Panc1 (cell line): Measurements from ENCODE around the gene LDLRAD4. TPM values are rescaled to one million over a fixed set of nuclear protein-coding genes. Genes with fewer than 3 reads are reported as not detected.

Source experiments
- ATAC-seq: fragments of 200-7000 bp; cut with Tn5 transposase; 2 replicates; pipeline ENCODE4 v1.9.1; 2020; ENCODE audit warnings: mild to moderate bottlenecking, moderate library complexity
- BruUV-seq: library from RNA; stranded (reverse); fragments of 400-500 nt; replicated peaks from 2 replicates; lab custom pipeline; 2021; lab: Mats Ljungman, UMichigan
- CTCF ChIA-PET: fragments of 300-600 bp; sonication (Branson Sonifier 250); formaldehyde crosslinking; loops from one replicate; lab custom pipeline; 2022; ENCODE audit warnings: antibody characterized with exemption; lab: Charles Lee
- POLR2A ChIA-PET: fragments of 300-600 bp; sonication (Branson Sonifier 250); formaldehyde crosslinking; loops from one replicate; lab custom pipeline; 2022; ENCODE audit warnings: antibody characterized with exemption; lab: Charles Lee
- DNase-seq: peaks from one replicate; pipeline ENCODE4 v3.0.0-alpha.2; 2010; ENCODE audit warnings: low read depth, low spot score
- H3K27ac ChIP-seq: 2 replicates; pipeline ENCODE4 v1.5.1; 2011; ENCODE audit warnings: mild to moderate bottlenecking, low read length, inconsistent platforms
- H3K27me3 ChIP-seq: fragments of 200-500 bp; sonication (Bioruptor generic); 2 replicates; pipeline ENCODE4 v1.6.0; 2014; ENCODE audit warnings: low read length, inconsistent platforms; ENCODE audit not compliant: control insufficient read depth, insufficient read depth
- H3K36me3 ChIP-seq: fragments of 200-500 bp; sonication (Bioruptor generic); 2 replicates; pipeline ENCODE4 v1.5.1; 2014; ENCODE audit warnings: inconsistent platforms, mild to moderate bottlenecking, low read length, moderate library complexity; ENCODE audit not compliant: control insufficient read depth, insufficient read depth
- H3K4me1 ChIP-seq: 2 replicates; pipeline ENCODE4 v1.5.1; 2011; ENCODE audit warnings: inconsistent platforms, mild to moderate bottlenecking, low read length, moderate library complexity; ENCODE audit not compliant: control insufficient read depth, insufficient read depth
- H3K4me3 ChIP-seq, 2 experiments: 2 replicates each; pipeline ENCODE4 v1.5.1; 2011 to 2012; ENCODE audit warnings: low read depth in 2 of 2, low read length in 2 of 2, mild to moderate bottlenecking in 2 of 2, inconsistent platforms in 1 of 2, moderate library complexity in 1 of 2
- H3K9me3 ChIP-seq: fragments of 200-500 bp; sonication (Bioruptor generic); 2 replicates; pipeline ENCODE4 v1.5.1; 2014; ENCODE audit warnings: low read depth, mild to moderate bottlenecking, inconsistent platforms, low read length, moderate library complexity; ENCODE audit not compliant: control insufficient read depth, insufficient read depth
- CTCF ChIP-seq: fragments of 450-650 bp; IDR thresholded peaks from 2 replicates; pipeline ENCODE4 v1.5.1; 2017; ENCODE audit warnings: mild to moderate bottlenecking
- POLR2AphosphoS5 ChIP-seq: IDR thresholded peaks from 2 replicates; pipeline ENCODE4 v1.6.1; 2012; ENCODE audit warnings: mild to moderate bottlenecking, low read depth, low read length, moderate library complexity
- REST ChIP-seq, 2 experiments: IDR thresholded peaks; 2 replicates each; pipeline ENCODE4 v1.6.1; 2011 to 2012; ENCODE audit warnings: low read depth in 2 of 2, control low read depth in 1 of 2, low read length in 1 of 2, mild to moderate bottlenecking in 1 of 2, moderate library complexity in 1 of 2; ENCODE audit not compliant: insufficient read depth in 1 of 2
- SIN3A ChIP-seq: IDR thresholded peaks from 2 replicates; pipeline ENCODE4 v1.6.1; 2012; ENCODE audit warnings: low read depth, mild to moderate bottlenecking, low read length, moderate library complexity, borderline replicate concordance; ENCODE audit not compliant: insufficient read depth
- TCF7L2 ChIP-seq: IDR thresholded peaks from 2 replicates; pipeline ENCODE4 v1.6.1; 2011; ENCODE audit warnings: mild to moderate bottlenecking, low read depth, low read length, inconsistent platforms
- in situ Hi-C: cut with HindIII; loops from 2 replicates; pipeline ENCODE4 v1.10.0; 2016; ENCODE audit warnings: low sequenced_read_pairs, low pct_unique_long_range_greater_than_20kb
- intact Hi-C: fragments of 100-400 bp; cut with micrococcal nuclease; formaldehyde crosslinking; loops from one replicate; pipeline ENCODE4 v1.10.0; 2022; ENCODE audit not compliant: unreplicated experiment
- total RNA-seq: library from RNA; stranded (reverse); gene quantifications from one replicate; pipeline ENCODE4 v1.2.1, GENCODE V29; 2021; ENCODE audit not compliant: unreplicated experiment

The LDLRAD4 gene
- total RNA-seq, 1 experiment from 2014 or later = 0.28 TPM

- TF ChIP-seq TCF7L2 (no peak), SIN3A (no peak), CTCF (peak; percentile 39; the same call in 1 of the 2 replicates)
- Histone ChIP-seq H3K27ac (no peak overlapping the region), H3K27me3 (peaks cover 33% of the 10 kb centered on the region), H3K36me3 (no peaks in the 10 kb centered on the region), H3K4me1 (peaks cover under 1% of the 10 kb centered on the region), H3K4me3 (peak overlapping the region; percentile 18 to 39; a peak in 3 of 4 replicates), H3K9me3 (no peaks in the 10 kb centered on the region)
- peak; percentile 76 for ATAC-seq
- POLR2A ChIA-PET = no interaction called here
- no TSS peak for BruUV-seq
- DNase-seq = no peak
- intact Hi-C loops = loop anchor here (5.0 to 10.0 kb wide), 2 partner anchors 63 to 315 kb away; no protein-coding TSS in a partner anchor
- in situ Hi-C loops = no loop called here
- CTCF ChIA-PET = no interaction called here
Measured at GRCh38 chr18:13217466-13217961, 1.0 kb upstream of the LDLRAD4 start.

- intact Hi-C loops (loop anchor here (5.0 to 10.0 kb wide), 2 partner anchors 63 to 314 kb away; no protein-coding TSS in a partner anchor), in situ Hi-C loops (no loop called here)
- TF ChIP-seq TCF7L2 (no peak), CTCF (no peak), REST (IDR thresholded peaks at IDR 0.05; ENCODE audit: insufficient read depth in 1 of 2, low read depth in 2 of 2, low read length in 1 of 2) (no peak), SIN3A (no peak), POLR2AphosphoS5 (no peak)
- Histone ChIP-seq H3K4me1 (peaks cover 3% of the 10 kb centered on the region), H3K36me3 (no peaks in the 10 kb centered on the region), H3K27ac (no peak overlapping the region), H3K4me3 (peak overlapping the region; percentile 29 to 39; a peak in 3 of 4 replicates), H3K9me3 (no peaks in the 10 kb centered on the region), H3K27me3 (peaks cover 31% of the 10 kb centered on the region)
- POLR2A ChIA-PET = no interaction called here
- CTCF ChIA-PET = no interaction called here
- BruUV-seq = no TSS peak
- DNase-seq (no peak), ATAC-seq (peak; percentile 31; the same call in 1 of the 2 replicates)
Measured at GRCh38 chr18:13217971-13218367, 591 bp upstream of the LDLRAD4 start.
